GM19035 (cell line): ENCODE measurements around the gene HOXD3.

Source experiments
- ATAC-seq: cut with Tn5 transposase; IDR thresholded peaks from one replicate; pipeline ENCODE4 v1.9.1; 2021; ENCODE audit not compliant: unreplicated experiment

HOXD3 gene

DNA sequence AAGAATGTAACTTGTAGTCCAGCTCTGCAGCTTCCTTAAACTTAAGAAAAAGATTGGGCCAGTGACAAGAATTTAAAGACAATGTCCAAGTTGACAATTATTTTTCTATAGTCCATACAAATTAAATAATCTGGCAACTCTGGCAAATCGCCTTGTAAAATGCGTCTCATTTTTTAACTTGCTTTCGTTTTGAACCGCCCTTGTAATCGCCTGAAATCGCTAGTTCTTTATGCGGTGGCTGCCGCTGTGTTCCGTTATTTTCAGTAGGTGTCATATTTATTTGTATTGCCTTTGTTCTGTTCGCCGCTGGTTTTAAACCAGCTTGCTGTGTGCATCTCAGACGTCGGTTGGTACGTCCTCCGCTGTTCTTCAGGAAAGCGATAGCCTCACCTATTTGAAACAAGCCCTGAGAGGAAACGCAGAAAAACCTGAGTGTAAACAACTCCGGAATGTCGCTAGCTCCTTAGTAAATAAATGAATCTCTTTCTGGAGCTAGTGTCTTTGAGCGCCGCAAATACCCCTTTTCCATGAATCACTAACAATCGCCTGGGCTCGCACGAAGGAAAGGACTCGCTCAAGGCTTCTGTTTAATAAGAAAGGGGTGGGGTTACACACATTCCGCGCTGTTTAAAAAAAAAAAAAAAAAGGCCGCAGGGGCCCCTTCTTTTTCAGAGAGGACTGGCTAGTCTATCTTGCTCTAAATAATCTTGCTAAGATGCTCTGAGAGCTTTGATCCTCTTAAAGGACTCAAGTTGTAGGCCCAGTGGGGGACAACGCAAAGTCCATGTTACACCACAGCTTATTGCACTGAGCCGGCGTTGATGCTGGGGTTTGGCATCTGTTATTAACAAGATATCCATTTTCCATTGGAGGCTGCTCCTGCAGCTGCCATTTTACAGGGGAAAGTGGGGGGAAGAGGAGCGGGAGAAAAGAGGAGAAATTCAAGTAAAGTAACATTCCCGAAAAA lies 24.6 kb upstream of the HOXD3 start:
- no peak for ATAC-seq

DNA sequence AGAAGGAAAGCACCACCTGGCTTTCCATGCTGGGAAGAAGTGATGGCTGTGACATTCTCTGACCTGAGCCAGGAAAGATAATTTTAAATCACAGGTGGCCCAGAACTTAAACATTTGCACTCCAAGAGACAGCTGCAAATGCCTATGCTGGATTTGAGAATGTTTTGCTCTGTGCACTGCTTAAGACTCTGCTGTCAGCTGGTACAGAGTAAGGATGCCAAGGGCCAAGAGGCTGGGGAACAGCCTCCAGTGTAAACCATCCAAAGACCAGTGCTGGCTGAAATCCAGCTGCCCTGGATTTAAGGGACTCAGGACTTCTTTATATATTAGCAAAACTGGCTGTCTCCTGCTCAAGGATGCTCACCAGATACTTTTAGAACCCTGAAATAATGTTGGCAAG lies 23.7 kb upstream of the HOXD3 start:
- ATAC-seq, result no peak

DNA sequence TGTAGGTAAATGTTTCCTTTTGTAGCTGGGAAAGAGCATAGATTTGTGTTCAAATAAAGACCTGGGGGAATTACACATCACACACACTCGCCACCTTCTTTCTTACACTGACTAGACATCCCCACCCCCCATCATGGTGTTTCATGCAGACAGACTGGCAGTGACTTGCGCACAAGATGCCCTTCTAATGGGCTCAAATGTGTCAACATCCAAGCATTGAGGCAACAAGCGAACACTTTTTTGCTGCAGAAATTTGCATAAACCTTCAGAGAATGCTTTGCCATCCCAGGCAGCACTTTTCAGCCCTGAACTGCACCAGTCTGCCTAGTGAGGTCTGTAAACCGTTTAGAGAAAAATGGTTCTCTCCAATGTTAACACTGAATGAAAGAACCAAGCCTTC lies 23.1 kb upstream of the HOXD3 start:
- no peak for ATAC-seq

DNA sequence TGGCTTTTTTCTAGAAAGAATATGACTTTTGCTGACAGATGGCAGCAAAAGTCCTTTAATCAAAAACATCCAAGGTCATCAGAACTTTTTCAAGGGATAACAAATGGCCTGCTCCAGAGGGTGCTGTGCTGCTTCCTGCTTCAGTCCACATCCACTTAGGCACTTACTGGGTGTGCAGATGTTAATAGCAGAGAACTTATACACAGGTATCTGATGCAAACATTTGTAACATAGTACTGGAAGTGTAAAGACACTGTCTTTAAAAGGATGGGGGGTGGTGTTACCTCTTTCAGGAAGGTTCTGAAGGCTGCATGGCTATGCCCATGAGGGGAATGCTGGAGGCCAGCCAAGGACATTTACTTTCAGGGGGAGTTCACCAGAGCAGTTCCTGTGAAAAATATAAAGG lies 22.1 kb upstream of the HOXD3 start:
- ATAC-seq, result no peak

DNA sequence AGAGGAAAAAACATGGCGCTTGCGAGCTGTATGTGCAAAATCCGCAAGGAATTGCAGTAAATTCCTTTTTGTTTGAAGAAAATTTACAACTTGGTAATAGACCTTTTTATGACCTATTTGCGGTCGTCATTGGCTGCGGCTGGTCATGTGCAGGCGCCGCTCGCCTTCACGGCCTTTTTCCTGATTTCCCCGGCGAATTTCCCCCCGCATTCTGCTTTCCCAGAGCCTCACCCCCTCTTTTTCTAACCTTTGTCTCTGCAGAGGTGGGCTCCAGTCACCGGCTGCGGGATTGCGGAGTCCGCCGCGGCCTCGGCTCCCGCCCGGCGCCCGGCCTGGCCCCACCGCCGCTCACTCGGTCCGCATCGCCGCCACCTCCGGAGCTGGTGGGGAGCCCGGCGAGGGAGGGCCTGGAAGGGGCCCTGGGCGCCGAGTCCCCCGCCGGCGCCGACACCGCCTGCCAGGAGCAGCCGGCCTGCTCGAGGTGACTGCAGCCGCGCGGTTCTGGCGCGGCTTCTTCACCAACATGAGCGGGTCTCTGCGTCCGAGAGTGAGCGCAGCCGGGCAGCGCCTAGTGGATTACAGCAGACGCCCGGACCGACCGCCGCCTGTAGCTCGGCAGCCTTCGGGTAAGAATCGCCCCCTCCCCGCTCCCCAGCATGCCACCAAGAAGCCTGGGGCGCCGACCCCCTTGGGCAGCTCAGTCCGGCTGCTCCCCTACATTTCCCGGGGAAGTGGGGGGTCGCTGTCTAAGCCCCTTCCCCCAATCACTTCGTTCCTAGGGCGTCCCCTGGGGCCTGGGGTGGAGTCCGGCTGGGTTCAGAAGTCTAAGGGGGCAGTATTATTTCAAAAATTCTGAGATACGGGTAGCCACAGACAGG lies 20.5 kb upstream of the HOXD3 start:
- ATAC-seq, result no peak

DNA sequence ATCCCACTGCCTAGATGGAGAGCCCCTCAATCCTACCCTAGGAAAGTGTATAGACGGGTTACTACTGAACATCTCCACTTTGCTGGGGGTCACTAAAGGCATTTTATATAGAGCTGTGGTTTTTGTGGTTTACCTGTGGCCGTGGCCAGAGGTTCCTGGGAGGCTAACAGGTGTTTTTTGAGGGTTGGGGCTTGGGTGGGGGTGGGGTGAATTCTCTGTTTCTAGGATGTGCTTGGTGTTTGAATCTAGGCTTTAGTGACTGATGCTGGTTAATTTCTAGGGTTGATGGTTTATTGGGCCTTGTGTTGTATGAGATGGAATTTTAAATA lies 19.9 kb upstream of the HOXD3 start:
- ATAC-seq, result no peak

DNA sequence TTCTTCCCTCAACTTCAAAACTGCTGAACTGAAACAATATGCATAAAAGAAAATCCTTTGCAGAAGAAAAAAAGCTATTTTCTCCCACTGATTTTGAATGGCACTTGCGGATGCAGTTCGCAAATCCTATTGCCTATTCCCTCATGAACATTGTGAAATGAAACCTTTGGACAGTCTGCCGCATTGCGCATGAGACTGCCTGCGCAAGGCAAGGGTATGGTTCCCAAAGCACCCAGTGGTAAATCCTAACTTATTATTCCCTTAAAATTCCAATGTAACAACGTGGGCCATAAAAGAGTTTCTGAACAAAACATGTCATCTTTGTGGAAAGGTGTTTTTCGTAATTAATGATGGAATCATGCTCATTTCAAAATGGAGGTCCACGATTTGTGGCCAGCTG lies 19.2 kb upstream of the HOXD3 start:
- no peak for ATAC-seq

DNA sequence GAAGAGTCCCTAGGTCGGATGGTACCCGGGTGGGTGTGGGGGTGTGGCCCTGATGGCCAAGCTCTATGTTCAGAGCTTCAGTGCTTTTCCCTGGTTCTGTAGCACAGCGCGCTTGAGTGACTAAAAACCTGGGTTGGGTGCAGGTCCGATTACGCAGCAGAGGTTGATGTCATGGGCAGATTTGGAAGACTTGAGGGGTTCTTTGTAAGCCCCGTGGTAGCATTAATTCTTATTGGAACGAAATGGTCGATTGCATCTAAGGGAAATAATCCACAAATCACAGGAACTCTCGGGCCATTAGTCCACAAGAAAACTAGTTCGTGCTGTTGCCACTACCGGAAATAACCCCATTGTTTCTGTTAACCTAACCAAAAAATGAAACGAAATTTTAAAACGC lies 18.6 kb upstream of the HOXD3 start:
- no peak for ATAC-seq

DNA sequence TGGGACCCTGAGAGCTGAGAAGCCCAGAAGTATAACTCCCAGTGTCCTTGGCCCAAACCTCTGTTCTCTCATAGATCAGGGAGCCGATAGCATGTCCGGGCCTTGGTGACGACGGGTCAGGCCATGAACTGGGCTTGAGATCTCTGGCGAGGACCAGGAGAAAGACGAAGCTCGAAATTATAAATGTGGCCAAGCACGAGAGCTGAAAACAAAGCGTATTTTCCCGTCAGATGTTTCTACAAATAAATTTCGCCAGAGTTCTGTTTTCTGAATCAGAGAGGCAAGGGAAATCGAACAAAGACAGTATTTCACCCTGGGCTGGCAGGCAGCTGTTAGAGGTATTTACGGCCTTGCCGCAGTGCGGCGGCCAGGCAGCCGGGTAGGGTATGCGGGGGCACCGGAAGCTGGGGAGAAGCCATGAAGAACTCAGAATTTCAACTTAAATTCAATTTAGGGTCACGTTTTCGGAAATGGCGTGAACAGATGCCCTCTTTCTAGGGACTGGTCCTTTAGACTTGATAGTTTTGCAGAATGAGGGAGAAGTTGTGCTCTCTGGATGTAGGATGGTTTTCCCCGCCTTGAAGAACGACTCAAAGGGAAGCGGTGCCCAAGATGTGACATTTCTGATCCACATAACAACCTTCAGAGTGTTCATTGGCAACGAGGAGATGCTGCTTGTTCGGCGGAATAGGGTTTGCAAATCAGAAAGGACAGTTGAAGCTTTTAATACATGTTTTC lies 18.0 kb upstream of the HOXD3 start:
- no peak for ATAC-seq

DNA sequence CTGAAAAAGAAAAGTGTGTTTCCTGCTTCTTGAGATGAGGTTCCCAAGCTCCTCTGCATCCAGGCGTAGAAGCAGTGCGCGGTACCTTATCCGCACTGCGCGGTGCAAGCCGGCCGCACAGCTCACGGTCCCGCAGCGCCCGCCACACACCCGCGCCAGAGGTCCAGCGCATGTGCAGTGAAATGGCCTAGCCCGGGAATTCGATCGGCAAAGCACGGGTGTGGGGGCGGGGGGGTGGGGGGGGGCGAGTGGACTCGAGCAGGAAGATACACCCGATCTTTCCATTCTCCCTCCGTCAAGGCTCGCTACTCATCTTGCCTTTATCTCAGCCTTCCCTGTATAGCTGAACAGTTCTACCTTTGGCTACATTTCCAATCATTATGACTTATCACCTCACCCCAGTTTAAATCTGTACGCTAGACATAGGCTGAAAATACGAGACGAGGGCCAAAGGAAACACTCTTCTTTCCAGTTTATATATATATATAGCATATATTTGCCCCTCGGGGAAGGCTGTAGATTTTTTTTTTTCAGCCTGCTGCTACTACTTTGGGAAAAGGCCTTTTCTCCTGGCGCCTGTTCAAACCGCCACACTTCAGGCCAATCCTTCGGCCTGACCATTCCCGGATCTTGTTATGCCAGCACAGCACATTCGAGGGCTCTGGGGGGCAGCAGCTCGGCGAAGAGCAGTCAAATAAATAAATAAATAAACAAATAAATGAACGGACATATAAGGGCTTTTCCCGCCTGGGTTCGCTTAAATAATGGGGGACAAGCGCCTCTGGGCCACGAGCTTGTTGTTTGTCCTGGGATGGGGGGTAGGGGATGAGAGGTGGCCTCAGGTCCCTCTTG lies 17.2 kb upstream of the HOXD3 start:
- ATAC-seq, result no peak

DNA sequence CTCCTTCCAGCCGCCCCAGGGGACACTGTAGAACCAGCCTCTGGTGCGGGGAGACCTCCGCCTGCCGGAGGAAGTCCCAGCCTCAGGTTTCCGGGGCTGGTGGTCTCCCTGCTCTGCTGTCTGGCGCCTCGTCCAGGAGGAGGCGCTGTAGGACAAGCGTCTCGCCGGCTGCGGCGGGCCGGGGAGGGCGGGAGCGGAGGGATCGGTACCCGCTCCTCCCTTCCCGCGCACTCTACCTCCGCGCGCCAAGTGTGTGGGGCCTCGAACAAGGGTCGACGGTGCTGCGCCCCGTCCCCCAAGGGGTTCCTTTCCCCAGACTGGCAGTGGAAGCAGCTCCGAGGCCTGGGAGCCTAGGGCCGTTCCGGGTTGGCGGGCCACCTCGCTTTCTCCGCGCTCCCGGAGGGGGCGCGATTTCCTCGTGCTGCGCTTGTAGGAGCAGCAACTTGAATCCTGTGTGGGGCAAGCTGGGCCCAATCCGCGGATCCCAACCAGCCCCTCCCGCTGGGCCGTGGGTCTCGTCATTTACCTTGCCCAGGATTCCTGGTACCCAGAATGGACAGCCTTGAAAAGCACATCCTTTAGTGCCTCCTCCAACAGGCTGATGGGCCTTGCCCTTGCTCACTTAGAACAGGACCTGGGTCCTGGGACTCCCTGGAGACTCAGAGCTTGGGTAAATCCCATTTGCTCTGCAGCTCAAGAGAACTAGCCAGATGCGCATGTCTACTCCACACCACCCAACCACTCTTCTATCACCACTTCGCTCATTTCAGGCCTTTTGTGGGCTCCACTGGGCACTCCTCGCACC lies 16.4 kb upstream of the HOXD3 start:
- peak; percentile 90 for ATAC-seq

DNA sequence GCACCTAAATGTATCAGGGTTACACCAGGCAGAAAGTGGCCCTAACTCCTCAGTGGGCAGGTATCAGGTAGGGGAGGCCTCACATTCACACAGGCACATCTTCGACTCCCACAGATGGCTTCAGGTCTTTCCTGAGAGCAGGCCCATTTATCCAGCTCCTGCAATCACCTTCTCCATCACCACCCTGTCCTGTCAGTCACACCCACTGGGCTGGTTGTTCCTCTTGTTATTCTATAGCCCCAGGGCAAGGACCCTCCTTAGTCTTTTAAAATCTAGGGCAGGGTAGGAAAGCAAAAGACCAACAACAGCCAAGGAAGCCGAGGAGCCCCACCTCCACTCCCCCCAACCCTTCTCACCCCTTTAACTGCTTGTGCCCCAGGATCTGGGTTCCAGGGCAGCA lies 14.8 kb upstream of the HOXD3 start:
- ATAC-seq, result no peak

DNA sequence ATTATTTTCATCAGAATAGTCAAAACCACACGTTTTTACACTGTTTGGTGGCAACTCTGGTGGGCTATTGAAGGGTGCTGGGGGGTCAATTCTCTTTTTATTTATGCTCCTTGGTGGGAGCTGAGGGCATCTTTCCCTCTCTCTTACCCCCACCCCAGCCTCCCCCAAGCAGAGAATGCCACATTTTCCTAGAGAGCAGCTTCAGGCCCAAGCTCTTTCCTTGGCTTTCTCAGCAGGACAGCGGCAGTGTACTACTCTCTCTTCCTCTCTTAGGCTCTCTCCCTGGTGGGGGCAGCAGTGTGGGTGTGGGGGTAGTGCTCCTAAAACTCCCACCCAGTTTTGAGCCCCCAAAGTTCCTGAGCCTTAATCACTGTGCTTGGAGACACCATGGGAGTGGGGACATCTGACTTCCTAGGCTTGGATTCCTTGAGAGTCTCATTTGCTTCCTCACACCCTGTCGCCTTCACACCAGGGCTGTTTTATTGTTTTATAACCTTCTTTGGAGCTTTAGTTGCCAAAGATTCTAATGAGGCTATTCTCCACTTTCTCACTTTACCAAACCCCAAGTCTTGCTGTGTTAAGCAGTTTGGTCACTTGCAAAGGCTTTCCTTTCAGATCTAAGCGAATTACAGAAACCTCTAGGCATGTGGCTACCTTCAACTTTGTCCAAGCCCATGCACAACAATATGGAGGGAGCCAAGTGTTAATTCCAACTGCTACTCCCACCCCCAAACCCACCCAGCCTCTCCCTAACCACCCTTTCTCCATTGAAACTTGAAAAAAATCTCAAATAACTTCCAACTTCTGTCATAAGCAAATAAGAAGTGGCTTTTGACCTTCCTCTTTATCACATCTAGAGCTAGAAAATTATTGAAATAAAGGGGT lies 11.8 kb upstream of the HOXD3 start:
- no peak for ATAC-seq

DNA sequence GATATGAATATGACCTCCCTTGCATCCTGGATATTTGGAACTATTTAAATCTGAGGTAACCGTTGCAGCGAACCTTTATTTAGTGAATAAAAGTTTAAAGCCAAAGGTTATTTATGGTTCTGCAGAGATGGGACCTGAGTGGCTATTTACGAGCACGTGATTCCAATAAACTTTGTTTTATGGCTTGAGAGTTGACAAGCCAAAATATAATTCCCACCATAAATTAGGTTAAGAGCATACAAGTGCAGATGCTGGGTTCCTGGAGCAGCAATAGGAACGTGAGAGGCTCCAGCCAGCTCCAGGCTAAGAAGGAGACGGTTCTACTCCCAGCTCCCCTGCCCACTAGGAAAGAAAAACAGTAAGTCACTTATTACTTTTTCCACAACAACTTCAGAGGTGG lies 11.0 kb upstream of the HOXD3 start:
- no peak for ATAC-seq

DNA sequence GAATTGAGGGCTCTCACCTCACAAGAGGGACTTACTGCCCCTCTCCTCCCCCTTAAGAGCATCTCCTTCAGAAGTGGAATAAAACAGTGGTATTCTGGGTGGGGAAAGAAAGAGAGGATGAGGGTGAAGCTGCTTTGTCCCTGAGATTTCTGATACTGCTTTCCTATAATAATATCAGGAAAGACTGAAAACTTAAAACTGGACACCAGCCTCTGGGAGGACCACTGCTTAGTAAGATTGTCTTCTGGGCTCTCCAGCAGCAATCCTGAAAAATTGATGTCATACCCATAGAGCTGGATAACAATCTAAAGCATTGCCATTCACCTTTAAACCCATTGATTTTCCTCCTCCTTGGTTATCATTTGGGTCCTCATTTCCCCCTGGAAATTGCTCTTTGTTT lies 10.5 kb upstream of the HOXD3 start:
- no peak for ATAC-seq

DNA sequence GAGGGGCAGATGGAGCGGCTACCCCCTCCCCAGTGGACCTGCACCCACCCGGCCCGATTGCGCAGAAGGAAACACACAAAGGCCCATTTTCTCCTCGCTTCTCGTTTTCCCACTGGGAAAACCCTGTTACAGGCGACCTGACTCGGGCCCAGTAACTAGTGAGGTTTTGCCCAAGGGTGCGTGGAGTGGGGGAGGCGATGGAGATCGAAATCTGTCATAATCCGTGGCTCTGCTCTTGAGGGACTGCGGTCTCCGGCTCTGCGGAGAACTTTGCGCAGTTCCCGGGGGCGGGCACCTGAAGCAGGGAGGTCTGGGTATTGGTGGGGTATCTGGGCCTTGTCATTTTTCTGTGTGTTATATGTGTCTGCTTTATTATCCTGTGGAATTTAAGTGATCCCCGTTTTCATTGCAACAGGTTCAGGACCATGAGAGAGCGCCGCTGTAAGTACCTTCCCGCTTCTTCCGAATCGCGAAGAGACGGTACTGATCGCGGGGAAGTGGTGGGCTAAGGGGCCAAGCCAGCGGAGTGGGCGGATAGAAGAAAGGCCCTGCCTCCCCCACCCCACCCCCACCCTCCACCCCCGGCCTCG lies 9.8 kb upstream of the HOXD3 start:
- ATAC-seq, result no peak

DNA sequence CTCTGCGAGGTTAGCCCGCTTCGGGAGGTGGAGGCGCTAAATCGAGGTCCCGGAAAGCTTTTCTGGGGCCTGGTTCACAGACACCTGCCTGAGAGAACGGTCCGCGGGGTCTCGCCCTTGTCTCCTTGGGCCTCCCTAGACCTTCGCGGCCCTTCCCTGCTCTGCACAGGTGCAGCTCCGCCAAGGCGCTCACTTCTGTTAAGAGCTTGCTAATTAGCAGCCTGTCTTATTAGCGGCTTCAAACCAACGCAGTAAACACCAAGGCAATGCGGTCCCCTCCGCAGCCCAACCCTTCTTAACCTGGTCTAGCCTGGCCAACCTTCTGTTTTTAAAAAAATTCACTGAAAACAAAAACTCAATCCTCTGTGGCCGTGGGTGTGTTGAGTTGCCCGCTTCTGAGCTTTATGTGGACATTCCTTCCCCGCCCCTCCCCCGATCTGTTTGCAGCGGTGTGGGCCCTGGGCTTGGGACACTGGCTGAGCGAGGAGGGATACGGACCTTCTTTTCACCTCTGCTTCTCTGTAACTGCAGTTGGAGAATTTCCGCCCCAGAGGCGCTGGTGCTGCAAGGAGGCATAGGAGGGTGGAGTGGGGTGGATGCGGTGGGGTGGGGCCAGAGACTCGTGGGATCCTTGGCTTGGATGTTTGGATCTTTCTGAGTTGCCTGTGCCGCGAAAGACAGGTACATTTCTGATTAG lies 9.2 kb upstream of the HOXD3 start:
- no peak for ATAC-seq
